Activated naive CD8-positive, alpha-beta T cell treated with anti-CD3 and anti-CD28 coated beads for 36 hours (primary cell): ENCODE measurements around the gene TACO1. TPM values are rescaled to one million over a fixed set of nuclear protein-coding genes. Genes with fewer than 3 reads are reported as not detected.

ENCODE experiments used
- DNase-seq: peaks from one replicate; pipeline ENCODE4 v3.0.0; 2021
- H3K27ac Mint-ChIP-seq: one replicate; pipeline ENCODE4 v1.8.0; 2022; ENCODE audit warnings: mild to moderate bottlenecking, moderate library complexity, mixed read lengths
- H3K27me3 Mint-ChIP-seq: one replicate; pipeline ENCODE4 v1.8.0; 2022; ENCODE audit warnings: mild to moderate bottlenecking, mixed read lengths
- H3K36me3 Mint-ChIP-seq: one replicate; pipeline ENCODE4 v1.8.0; 2021; ENCODE audit warnings: mild to moderate bottlenecking, mixed read lengths
- H3K4me1 Mint-ChIP-seq: one replicate; pipeline ENCODE4 v1.8.0; 2021; ENCODE audit warnings: mixed read lengths
- H3K4me3 Mint-ChIP-seq: one replicate; pipeline ENCODE4 v1.8.0; 2022; ENCODE audit warnings: mild to moderate bottlenecking, moderate library complexity, mixed read lengths
- H3K9me3 Mint-ChIP-seq: one replicate; pipeline ENCODE4 v1.8.0; 2022; ENCODE audit warnings: mixed read lengths
- total RNA-seq, 2 experiments: library from RNA; stranded (reverse); gene quantifications; one replicate each; pipeline ENCODE4 v1.2.3, GENCODE V29; 2021

TACO1 gene
- total RNA-seq, 2 experiments from 2014 or later, result 38.3 to 39.6 TPM

- Mint-ChIP-seq H3K4me3 (no peak overlapping the region), H3K4me1 (peaks cover 17% of the 10 kb centered on the region), H3K27me3 (no peaks in the 10 kb centered on the region), H3K36me3 (peaks cover 9% of the 10 kb centered on the region), H3K27ac (no peak overlapping the region), H3K9me3 (no peaks in the 10 kb centered on the region)
- no peak for DNase-seq
These were observed 44.2 kb downstream of the TACO1 start for GRCh38 chr17:63644846-63645245.

GRCh38 chr17:63645775-63646487 lies 45.2 kb downstream of the TACO1 start:
- peaks cover 17% of the 10 kb centered on the region for H3K4me1 Mint-ChIP-seq
- H3K36me3 Mint-ChIP-seq, result peaks cover 13% of the 10 kb centered on the region
- DNase-seq, result no peak
- H3K27me3 Mint-ChIP-seq, result no peaks in the 10 kb centered on the region
- no peak overlapping the region for H3K27ac Mint-ChIP-seq
- no peaks in the 10 kb centered on the region for H3K9me3 Mint-ChIP-seq
- H3K4me3 Mint-ChIP-seq, result no peak overlapping the region

GRCh38 chr17:63646488-63646806 lies 45.8 kb downstream of the TACO1 start:
- no peak for DNase-seq
- no peaks in the 10 kb centered on the region for H3K27me3 Mint-ChIP-seq
- no peak overlapping the region for H3K4me3 Mint-ChIP-seq
- no peak overlapping the region for H3K27ac Mint-ChIP-seq
- peaks cover 17% of the 10 kb centered on the region for H3K4me1 Mint-ChIP-seq
- H3K36me3 Mint-ChIP-seq, result peaks cover 13% of the 10 kb centered on the region
- H3K9me3 Mint-ChIP-seq, result no peaks in the 10 kb centered on the region

- H3K27me3 Mint-ChIP-seq, result no peaks in the 10 kb centered on the region
- peaks cover 13% of the 10 kb centered on the region for H3K36me3 Mint-ChIP-seq
- peaks cover 17% of the 10 kb centered on the region for H3K4me1 Mint-ChIP-seq
- no peak for DNase-seq
- no peak overlapping the region for H3K27ac Mint-ChIP-seq
- no peaks in the 10 kb centered on the region for H3K9me3 Mint-ChIP-seq
- no peak overlapping the region for H3K4me3 Mint-ChIP-seq
These were observed 46.5 kb downstream of the TACO1 start for GRCh38 chr17:63647065-63647725.

- H3K36me3 Mint-ChIP-seq, result peaks cover 13% of the 10 kb centered on the region
These were observed 47.2 kb downstream of the TACO1 start for GRCh38 chr17:63647936-63648335.

GRCh38 chr17:63649813-63650212 lies 49.1 kb downstream of the TACO1 start:
- peaks cover 13% of the 10 kb centered on the region for H3K36me3 Mint-ChIP-seq
- no peaks in the 10 kb centered on the region for H3K27me3 Mint-ChIP-seq
- H3K4me3 Mint-ChIP-seq, result no peak overlapping the region
- no peaks in the 10 kb centered on the region for H3K9me3 Mint-ChIP-seq
- no peak for DNase-seq
- H3K27ac Mint-ChIP-seq, result no peak overlapping the region
- H3K4me1 Mint-ChIP-seq, result peaks cover 17% of the 10 kb centered on the region

More at GRCh38 chr17:63647936-63648335, 47.2 kb downstream of the TACO1 start:
- Mint-ChIP-seq H3K9me3 (no peaks in the 10 kb centered on the region), H3K27me3 (no peaks in the 10 kb centered on the region), H3K4me1 (peaks cover 17% of the 10 kb centered on the region), H3K27ac (no peak overlapping the region), H3K4me3 (no peak overlapping the region)
- DNase-seq, result no peak

GRCh38 chr17:63652106-63652505 lies 51.4 kb downstream of the TACO1 start:
- Mint-ChIP-seq H3K27me3 (no peaks in the 10 kb centered on the region), H3K36me3 (peaks cover 13% of the 10 kb centered on the region), H3K27ac (no peak overlapping the region), H3K9me3 (no peaks in the 10 kb centered on the region), H3K4me3 (no peak overlapping the region), H3K4me1 (peaks cover 4% of the 10 kb centered on the region)
- DNase-seq, result no peak

GRCh38 chr17:63653050-63653449 lies 52.4 kb downstream of the TACO1 start:
- no peaks in the 10 kb centered on the region for H3K9me3 Mint-ChIP-seq
- H3K27ac Mint-ChIP-seq, result no peak overlapping the region
- peaks cover 3% of the 10 kb centered on the region for H3K4me1 Mint-ChIP-seq
- H3K4me3 Mint-ChIP-seq, result no peak overlapping the region
- no peaks in the 10 kb centered on the region for H3K27me3 Mint-ChIP-seq
- peaks cover 13% of the 10 kb centered on the region for H3K36me3 Mint-ChIP-seq
- no peak for DNase-seq

- no peak overlapping the region for H3K4me3 Mint-ChIP-seq
- no peaks in the 10 kb centered on the region for H3K9me3 Mint-ChIP-seq
- peaks cover 7% of the 10 kb centered on the region for H3K36me3 Mint-ChIP-seq
- no peak overlapping the region for H3K27ac Mint-ChIP-seq
- no peaks in the 10 kb centered on the region for H3K4me1 Mint-ChIP-seq
- no peaks in the 10 kb centered on the region for H3K27me3 Mint-ChIP-seq
- DNase-seq, result no peak
These were observed 57.1 kb downstream of the TACO1 start for GRCh38 chr17:63657786-63658185.

Other genes with a start within 250 kb of the TACO1 start
- gene CYB561, start 154.6 kb upstream of the TACO1 start, total RNA-seq, result 1 to 10 TPM; 1.1 to 2.2 TPM
- gene ACE, start 123.8 kb upstream of the TACO1 start, total RNA-seq, result not detected
- gene KCNH6, start 77.5 kb upstream of the TACO1 start, total RNA-seq, result not detected
- 10 to 100 TPM; 92.1 to 95.1 TPM for gene DCAF7, start 50.4 kb upstream of the TACO1 start, total RNA-seq
- 10 to 100 TPM; 20.1 to 20.8 TPM for gene MAP3K3, start 21.5 kb downstream of the TACO1 start, total RNA-seq
- 100 to 1,000 TPM; 173 to 179 TPM for gene LIMD2, start 99.2 kb downstream of the TACO1 start, total RNA-seq
- 10 to 100 TPM; 39.1 to 40.9 TPM for gene STRADA, start 140.9 kb downstream of the TACO1 start, total RNA-seq
- gene CCDC47, start 172.7 kb downstream of the TACO1 start, total RNA-seq, result 10 to 100 TPM; 91.6 to 93.5 TPM
- gene DDX42, start 173.3 kb downstream of the TACO1 start, total RNA-seq, result 100 to 1,000 TPM; 105 to 107 TPM
- gene PSMC5, start 226.5 kb downstream of the TACO1 start, total RNA-seq, result 100 to 1,000 TPM; 178 to 187 TPM
- 10 to 100 TPM; 91.2 to 91.5 TPM for gene FTSJ3, start 226.8 kb downstream of the TACO1 start, total RNA-seq
- 10 to 100 TPM; 91.6 to 93.5 TPM for gene SMARCD2, start 241.8 kb downstream of the TACO1 start, total RNA-seq